Uterus (tissue), 4 donors: Measurements from ENCODE around the gene HABP4. TPM values are rescaled to one million over a fixed set of nuclear protein-coding genes. Genes with fewer than 3 reads are reported as not detected.

Source experiments
- DNase-seq, 2 donors: peaks; one replicate each; pipeline ENCODE4 v3.0.0-alpha.2; 2019 to 2020
- H3K27ac ChIP-seq, 2 donors: fragments of 200-600 bp; sonication (generic); 1 replicate in 1 of 2; 2 replicates in 1 of 2; pipeline ENCODE4 v1.5.1; 2016 to 2018
- H3K27me3 ChIP-seq, 2 donors: fragments of 200-600 bp; sonication (generic); one replicate each; pipeline ENCODE4 v1.5.1; 2018 to 2019; ENCODE audit warnings: control low read depth in 1 of 2
- H3K36me3 ChIP-seq, 2 donors: fragments of 200-600 bp; sonication (generic); one replicate each; pipeline ENCODE4 v1.5.1; 2019; ENCODE audit warnings: control low read depth in 1 of 2
- H3K4me1 ChIP-seq, 2 donors: fragments of 200-600 bp; sonication (generic); one replicate each; pipeline ENCODE4 v1.5.1; 2018 to 2019; ENCODE audit warnings: control low read depth in 1 of 2
- H3K4me3 ChIP-seq, 2 donors: fragments of 200-600 bp; sonication (generic); 1 replicate in 1 of 2; 2 replicates in 1 of 2; pipeline ENCODE4 v1.5.1; 2018 to 2019; ENCODE audit warnings: mild to moderate bottlenecking in 1 of 2
- H3K9me3 ChIP-seq, 2 donors: fragments of 200-600 bp; sonication (generic); one replicate each; pipeline ENCODE4 v1.5.1; 2019; ENCODE audit warnings: control low read depth in 1 of 2
- CTCF ChIP-seq, 4 experiments: fragments of 200-600 bp in 2 of 4; fragments of 450-650 bp in 2 of 4; sonication (generic) in 2 of 4; IDR thresholded peaks; one replicate each; pipeline ENCODE4 v1.5.1; 2016 to 2019; ENCODE audit warnings: antibody characterized with exemption in 4 of 4, mild to moderate bottlenecking in 2 of 4, moderate library complexity in 1 of 4
- POLR2A ChIP-seq, 2 donors: fragments of 450-650 bp; IDR thresholded peaks; one replicate each; pipeline ENCODE4 v1.6.1; 2016; ENCODE audit warnings: antibody characterized with exemption in 2 of 2, mild to moderate bottlenecking in 1 of 2, moderate library complexity in 1 of 2
- intact Hi-C: fragments of 100-400 bp; cut with DNase I; formaldehyde crosslinking; loops from one replicate; pipeline ENCODE4 v1.15.1; 2023; ENCODE audit warnings: low total_unique reads
- total RNA-seq, 4 donors: library from RNA; depleted of rRNA in 3 of 4; stranded (reverse); fragments of >200 nt in 3 of 4; gene quantifications; one replicate each; pipeline versions ENCODE4 v1.1.0 to v1.2.4, GENCODE V29; 2014 to 2023
- donor health status: DM: yes; HTN: yes; CAD: no.

The HABP4 gene
- total RNA-seq, 4 donors from 2014 or later = 4.1 to 19.4 (median 11.9) TPM

GRCh38 chr9:96476013-96476412, 26.0 kb downstream of the HABP4 start:
- Histone ChIP-seq H3K27ac (no peak overlapping the region), H3K4me1 (no peaks in the 10 kb centered on the region), H3K9me3 (no peaks in the 10 kb centered on the region), H3K4me3 (no peak overlapping the region), H3K36me3 (no peaks in the 10 kb centered on the region), H3K27me3 (no peaks in the 10 kb centered on the region)
- intact Hi-C loops = no loop called here
- no peak for DNase-seq
- no peak for TF ChIP-seq CTCF (IDR thresholded peaks at IDR 0.05)
- no peak for TF ChIP-seq POLR2A (IDR thresholded peaks at IDR 0.05)

GRCh38 chr9:96476591-96476990, 26.6 kb downstream of the HABP4 start:
- H3K36me3 ChIP-seq = no peaks in the 10 kb centered on the region
- H3K4me3 ChIP-seq = no peak overlapping the region
- DNase-seq = no peak
- H3K27me3 ChIP-seq = no peaks in the 10 kb centered on the region
- TF ChIP-seq POLR2A (IDR thresholded peaks at IDR 0.05) (no peak), CTCF (IDR thresholded peaks at IDR 0.05) (no peak)
- H3K27ac ChIP-seq = no peak overlapping the region
- H3K4me1 ChIP-seq = no peaks in the 10 kb centered on the region
- H3K9me3 ChIP-seq = no peaks in the 10 kb centered on the region
- intact Hi-C loops = no loop called here

GRCh38 chr9:96478829-96479371, 28.9 kb downstream of the HABP4 start:
- Histone ChIP-seq H3K4me1 (no peaks in the 10 kb centered on the region), H3K36me3 (no peaks in the 10 kb centered on the region), H3K9me3 (no peaks in the 10 kb centered on the region), H3K4me3 (no peak overlapping the region), H3K27ac (no peak overlapping the region), H3K27me3 (no peaks in the 10 kb centered on the region)
- intact Hi-C loops = no loop called here
- DNase-seq = no peak
- TF ChIP-seq POLR2A (IDR thresholded peaks at IDR 0.05) (no peak), CTCF (IDR thresholded peaks at IDR 0.05) (no peak)

GRCh38 chr9:96480736-96481135, 30.8 kb downstream of the HABP4 start:
- Histone ChIP-seq H3K9me3 (no peaks in the 10 kb centered on the region), H3K4me1 (no peaks in the 10 kb centered on the region), H3K36me3 (no peaks in the 10 kb centered on the region), H3K27me3 (no peaks in the 10 kb centered on the region), H3K4me3 (no peak overlapping the region), H3K27ac (no peak overlapping the region)
- intact Hi-C loops = no loop called here
- no peak for TF ChIP-seq CTCF (IDR thresholded peaks at IDR 0.05)
- no peak for DNase-seq

- TF ChIP-seq POLR2A (IDR thresholded peaks at IDR 0.05) (no peak), CTCF (IDR thresholded peaks at IDR 0.05) (no peak)
- no peaks in the 10 kb centered on the region for H3K4me1 ChIP-seq
- DNase-seq = no peak
- H3K36me3 ChIP-seq = no peaks in the 10 kb centered on the region
- no peaks in the 10 kb centered on the region for H3K27me3 ChIP-seq
- intact Hi-C loops = no loop called here
- H3K4me3 ChIP-seq = no peak overlapping the region
- H3K9me3 ChIP-seq = no peaks in the 10 kb centered on the region
- H3K27ac ChIP-seq = no peak overlapping the region
Measured at GRCh38 chr9:96482476-96482875, 32.5 kb downstream of the HABP4 start.
